ENCODE measurements around the gene TMED5.

TMED5 gene

GRCh38 chr1:93108335-93108734, 71.9 kb downstream of the TMED5 start:
- Histone ChIP-seq H3K79me2 (ENCODE audit: insufficient read depth, low read length) (peaks cover 100% of the 10 kb centered on the region), H4K20me1 (ENCODE audit: low read depth, low read length) (peaks cover 23% of the 10 kb centered on the region), H3K4me3 (ENCODE audit: insufficient read depth, low read length, poor library complexity, severe bottlenecking) (no peak overlapping the region), H3K9me3 (ENCODE audit: insufficient read depth, low read length) (no peaks in the 10 kb centered on the region), H3K9me2 (replicated peaks; ENCODE audit: insufficient read depth, low read length) (no peaks in the 10 kb centered on the region), H3K36me3 (ENCODE audit: low read length) (peaks cover 59% of the 10 kb centered on the region), H3K27ac (ENCODE audit: low read depth, low read length) (no peak overlapping the region), H3F3A (ENCODE audit: insufficient read depth) (peaks cover 11% of the 10 kb centered on the region; the same call in 1 of the 2 replicates), H3K4me2 (ENCODE audit: low read depth, low read length, poor library complexity, severe bottlenecking) (no peak overlapping the region), H3K27me3 (ENCODE audit: low read length) (no peaks in the 10 kb centered on the region), H2AFZ (ENCODE audit: low read depth, low read length, severe bottlenecking) (no peak overlapping the region), H3K9ac (ENCODE audit: low read length) (no peak overlapping the region)
- TF ChIP-seq CTCF (IDR thresholded peaks at IDR 0.05; ENCODE audit: insufficient read depth, low read length, poor library complexity, severe bottlenecking) (no peak), EZH2phosphoT487 (conservative IDR thresholded peaks at IDR 0.05; ENCODE audit: low read length) (no peak)

GRCh38 chr1:93107395-93107794, 72.8 kb downstream of the TMED5 start:
- H3K4me2 ChIP-seq (ENCODE audit: low read depth, low read length, poor library complexity, severe bottlenecking) = no peak overlapping the region
- peaks cover 20% of the 10 kb centered on the region for H4K20me1 ChIP-seq (ENCODE audit: low read depth, low read length)
- no peak overlapping the region for H3K27ac ChIP-seq (ENCODE audit: low read depth, low read length)
- no peak overlapping the region for H3K9ac ChIP-seq (ENCODE audit: low read length)
- no peak overlapping the region for H3K4me3 ChIP-seq (ENCODE audit: insufficient read depth, low read length, poor library complexity, severe bottlenecking)
- no peaks in the 10 kb centered on the region for H3K9me3 ChIP-seq (ENCODE audit: insufficient read depth, low read length)
- peaks cover 100% of the 10 kb centered on the region for H3K79me2 ChIP-seq (ENCODE audit: insufficient read depth, low read length)
- peaks cover 11% of the 10 kb centered on the region; the same call in 1 of the 2 replicates for H3F3A ChIP-seq (ENCODE audit: insufficient read depth)
- TF ChIP-seq CTCF (IDR thresholded peaks at IDR 0.05; ENCODE audit: insufficient read depth, low read length, poor library complexity, severe bottlenecking) (no peak), EZH2phosphoT487 (conservative IDR thresholded peaks at IDR 0.05; ENCODE audit: low read length) (no peak)
- H3K9me2 ChIP-seq (replicated peaks; ENCODE audit: insufficient read depth, low read length) = no peaks in the 10 kb centered on the region
- no peaks in the 10 kb centered on the region for H3K27me3 ChIP-seq (ENCODE audit: low read length)
- peaks cover 57% of the 10 kb centered on the region for H3K36me3 ChIP-seq (ENCODE audit: low read length)
- no peak overlapping the region for H2AFZ ChIP-seq (ENCODE audit: low read depth, low read length, severe bottlenecking)

- Histone ChIP-seq H3K4me3 (ENCODE audit: insufficient read depth, low read length, poor library complexity, severe bottlenecking) (no peak overlapping the region), H3K9me3 (ENCODE audit: insufficient read depth, low read length) (no peaks in the 10 kb centered on the region), H3K9me2 (replicated peaks; ENCODE audit: insufficient read depth, low read length) (no peaks in the 10 kb centered on the region), H3K36me3 (ENCODE audit: low read length) (peaks cover 47% of the 10 kb centered on the region), H3K9ac (ENCODE audit: low read length) (no peak overlapping the region), H4K20me1 (ENCODE audit: low read depth, low read length) (peaks cover 18% of the 10 kb centered on the region; the same call in 1 of the 2 replicates), H3K27me3 (ENCODE audit: low read length) (no peaks in the 10 kb centered on the region), H2AFZ (ENCODE audit: low read depth, low read length, severe bottlenecking) (no peak overlapping the region), H3K79me2 (ENCODE audit: insufficient read depth, low read length) (peaks cover 100% of the 10 kb centered on the region), H3F3A (ENCODE audit: insufficient read depth) (peaks cover 4% of the 10 kb centered on the region; the same call in 1 of the 2 replicates), H3K27ac (ENCODE audit: low read depth, low read length) (no peak overlapping the region), H3K4me2 (ENCODE audit: low read depth, low read length, poor library complexity, severe bottlenecking) (no peak overlapping the region)
- no peak for TF ChIP-seq CTCF (IDR thresholded peaks at IDR 0.05; ENCODE audit: insufficient read depth, low read length, poor library complexity, severe bottlenecking)
- TF ChIP-seq EZH2phosphoT487 (conservative IDR thresholded peaks at IDR 0.05; ENCODE audit: low read length) = no peak
Measured at GRCh38 chr1:93106226-93106625, 74.0 kb downstream of the TMED5 start.
